Mucosa of gallbladder (tissue), 1 donor: ENCODE measurements around the gene KRT16. TPM values are rescaled to one million over a fixed set of nuclear protein-coding genes. Genes with fewer than 3 reads are reported as not detected.

ENCODE experiments used
- total RNA-seq: library from RNA; stranded (reverse); gene quantifications from one replicate; pipeline ENCODE4 v1.2.1, GENCODE V29; 2021
- donor health status: DM: no; HTN: no; CAD: no.

The KRT16 gene
- total RNA-seq, 1 donor from 2014 or later: not detected

Other genes with a start within 250 kb of the KRT16 start
- not detected for gene KRT33B, start 243.0 kb downstream of the KRT16 start, total RNA-seq
- not detected for gene KRT34, start 230.5 kb downstream of the KRT16 start, total RNA-seq
- not detected for gene KRT31, start 215.2 kb downstream of the KRT16 start, total RNA-seq
- gene KRT37, start 188.2 kb downstream of the KRT16 start, total RNA-seq: not detected
- not detected for gene KRT38, start 171.8 kb downstream of the KRT16 start, total RNA-seq
- not detected for gene KRT32, start 145.4 kb downstream of the KRT16 start, total RNA-seq
- not detected for gene KRT35, start 131.6 kb downstream of the KRT16 start, total RNA-seq
- not detected for gene KRT36, start 122.9 kb downstream of the KRT16 start, total RNA-seq
- 0.40 TPM for gene KRT13, start 107.2 kb downstream of the KRT16 start, total RNA-seq
- gene KRT15, start 93.9 kb downstream of the KRT16 start, total RNA-seq: 5.6 TPM
- gene KRT19, start 84.5 kb downstream of the KRT16 start, total RNA-seq: 1,522 TPM
- gene KRT9, start 40.7 kb downstream of the KRT16 start, total RNA-seq: not detected
- gene KRT14, start 25.9 kb downstream of the KRT16 start, total RNA-seq: 0.20 TPM
- not detected for gene KRT17, start 11.8 kb upstream of the KRT16 start, total RNA-seq
- gene EIF1, start 76.1 kb upstream of the KRT16 start, total RNA-seq: 723 TPM
- not detected for gene GAST, start 99.6 kb upstream of the KRT16 start, total RNA-seq
- 1.9 TPM for gene HAP1, start 121.9 kb upstream of the KRT16 start, total RNA-seq
- gene JUP, start 173.9 kb upstream of the KRT16 start, total RNA-seq: 201 TPM
- gene P3H4, start 199.2 kb upstream of the KRT16 start, total RNA-seq: 24.1 TPM
- 59.2 TPM for gene FKBP10, start 200.2 kb upstream of the KRT16 start, total RNA-seq
- 39.6 TPM for gene NT5C3B, start 223.5 kb upstream of the KRT16 start, total RNA-seq
- gene KLHL10, start 225.1 kb upstream of the KRT16 start, total RNA-seq: 0.29 TPM